GM06990 (cell line): ENCODE results near the gene COL27A1.

Source experiments
- DNase-seq: peaks from one replicate; pipeline ENCODE4 v3.0.0-alpha.2; 2011; ENCODE audit not compliant: insufficient read length; ENCODE audit errors: extremely low read depth
- H3K27me3 ChIP-seq: replicated peaks from 2 replicates; pipeline ENCODE4 v1.6.0; 2011; ENCODE audit warnings: low read length; ENCODE audit not compliant: control insufficient read depth, insufficient read depth
- H3K36me3 ChIP-seq: 2 replicates; pipeline ENCODE4 v1.5.1; 2011; ENCODE audit warnings: low read length; ENCODE audit not compliant: control insufficient read depth, insufficient read depth
- H3K4me3 ChIP-seq: replicated peaks from 2 replicates; pipeline ENCODE4 v1.5.1; 2011; ENCODE audit warnings: low read depth, mild to moderate bottlenecking, control low read depth, low read length
- TF ChIP-seq, protein P1 (sequence below): IDR thresholded peaks from 2 replicates; pipeline ENCODE4 v1.5.1; 2011; ENCODE audit warnings: low read length, control low read depth, mild to moderate bottlenecking, inconsistent platforms; ENCODE audit not compliant: insufficient read depth, poor library complexity, severe bottlenecking

COL27A1 gene

DNA sequence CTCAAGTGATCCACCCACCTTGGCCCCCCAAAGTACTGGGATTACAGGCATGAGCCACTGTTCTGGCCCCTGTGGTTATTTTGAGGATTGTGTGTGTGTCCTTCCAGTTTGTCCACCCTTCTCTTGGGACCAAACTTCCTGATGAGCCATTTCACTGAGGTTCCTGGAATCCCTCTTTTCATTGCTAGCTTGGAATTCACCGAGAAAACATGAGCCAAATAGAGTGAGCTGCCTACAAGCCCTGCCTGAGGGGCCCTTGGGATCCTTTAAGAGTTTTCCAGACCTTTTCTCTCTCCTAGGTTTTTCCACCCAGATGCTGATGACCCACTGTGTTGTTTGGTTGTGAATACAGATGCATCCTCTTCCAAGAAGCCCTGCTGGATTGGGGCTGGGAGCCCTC lies 43.0 kb upstream of the COL27A1 start:
- Histone ChIP-seq H3K4me3 (no peak overlapping the region), H3K27me3 (no peaks in the 10 kb centered on the region; the same call in none of the 2 replicates), H3K36me3 (no peaks in the 10 kb centered on the region)
- no peak for DNase-seq
- TF ChIP-seq, protein P1, sequence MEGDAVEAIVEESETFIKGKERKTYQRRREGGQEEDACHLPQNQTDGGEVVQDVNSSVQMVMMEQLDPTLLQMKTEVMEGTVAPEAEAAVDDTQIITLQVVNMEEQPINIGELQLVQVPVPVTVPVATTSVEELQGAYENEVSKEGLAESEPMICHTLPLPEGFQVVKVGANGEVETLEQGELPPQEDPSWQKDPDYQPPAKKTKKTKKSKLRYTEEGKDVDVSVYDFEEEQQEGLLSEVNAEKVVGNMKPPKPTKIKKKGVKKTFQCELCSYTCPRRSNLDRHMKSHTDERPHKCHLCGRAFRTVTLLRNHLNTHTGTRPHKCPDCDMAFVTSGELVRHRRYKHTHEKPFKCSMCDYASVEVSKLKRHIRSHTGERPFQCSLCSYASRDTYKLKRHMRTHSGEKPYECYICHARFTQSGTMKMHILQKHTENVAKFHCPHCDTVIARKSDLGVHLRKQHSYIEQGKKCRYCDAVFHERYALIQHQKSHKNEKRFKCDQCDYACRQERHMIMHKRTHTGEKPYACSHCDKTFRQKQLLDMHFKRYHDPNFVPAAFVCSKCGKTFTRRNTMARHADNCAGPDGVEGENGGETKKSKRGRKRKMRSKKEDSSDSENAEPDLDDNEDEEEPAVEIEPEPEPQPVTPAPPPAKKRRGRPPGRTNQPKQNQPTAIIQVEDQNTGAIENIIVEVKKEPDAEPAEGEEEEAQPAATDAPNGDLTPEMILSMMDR = no peak

DNA sequence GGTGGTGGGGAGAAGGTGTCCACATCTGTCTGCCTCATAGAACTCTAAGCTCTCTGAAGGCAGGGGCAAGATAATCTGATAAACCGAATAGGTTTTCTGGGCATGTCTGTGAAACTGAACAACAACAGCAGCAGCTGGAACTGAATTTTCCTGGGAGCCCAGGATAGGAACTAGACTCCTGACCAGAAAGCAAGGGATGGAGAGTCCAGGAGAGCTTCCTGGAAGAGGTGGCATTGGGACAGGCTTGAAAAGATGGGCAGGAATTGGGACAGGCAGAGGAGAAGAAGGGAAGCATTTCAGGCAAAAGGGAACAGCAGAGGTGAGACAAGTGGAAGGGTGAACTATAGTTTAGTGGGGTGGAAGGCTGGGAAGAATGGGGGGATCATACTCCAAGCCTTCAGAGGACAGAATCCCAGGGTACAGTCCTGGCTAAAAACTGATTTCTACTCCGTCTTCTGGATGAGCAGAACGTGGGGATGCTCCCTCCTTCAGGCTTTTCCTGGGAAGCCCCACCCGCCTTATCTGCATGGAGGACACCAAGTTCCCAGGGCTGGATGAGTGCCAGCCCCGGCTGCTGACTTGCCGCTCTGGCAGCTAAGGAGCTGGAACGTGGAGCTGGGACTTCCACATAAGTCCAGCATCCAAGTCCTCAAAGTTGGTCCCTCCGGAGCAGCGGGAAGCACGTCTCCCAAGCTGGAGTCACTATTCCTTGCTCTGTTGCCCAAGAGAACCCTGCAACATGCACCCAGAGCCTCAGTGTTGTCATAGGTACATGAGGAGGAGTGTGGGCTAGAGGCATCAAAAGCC lies 42.4 kb upstream of the COL27A1 start:
- no peak for DNase-seq
- Histone ChIP-seq H3K27me3 (no peaks in the 10 kb centered on the region; the same call in none of the 2 replicates), H3K36me3 (no peaks in the 10 kb centered on the region), H3K4me3 (no peak overlapping the region)
- TF ChIP-seq, protein P1 = no peak

DNA sequence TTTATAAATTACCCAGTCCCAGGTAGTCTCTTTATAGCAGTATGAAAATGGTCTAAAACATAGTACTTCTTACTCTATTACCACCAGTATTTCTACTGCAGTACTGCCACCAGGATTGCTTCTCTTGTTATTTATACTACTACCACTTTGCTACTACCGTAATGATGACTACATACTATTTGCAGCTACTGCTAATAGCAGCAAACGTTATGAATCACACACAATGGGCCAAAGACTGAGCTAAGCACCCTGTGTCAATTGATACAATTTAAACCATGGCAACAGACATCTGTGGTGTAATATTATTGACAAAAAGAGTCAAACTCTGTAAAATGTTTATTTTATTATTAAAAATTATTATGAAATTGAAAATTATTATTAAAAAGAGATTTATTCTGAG lies 41.0 kb upstream of the COL27A1 start:
- TF ChIP-seq, protein P1 = no peak
- no peaks in the 10 kb centered on the region; the same call in none of the 2 replicates for H3K27me3 ChIP-seq
- DNase-seq = no peak
- no peaks in the 10 kb centered on the region for H3K36me3 ChIP-seq
- no peak overlapping the region for H3K4me3 ChIP-seq

DNA sequence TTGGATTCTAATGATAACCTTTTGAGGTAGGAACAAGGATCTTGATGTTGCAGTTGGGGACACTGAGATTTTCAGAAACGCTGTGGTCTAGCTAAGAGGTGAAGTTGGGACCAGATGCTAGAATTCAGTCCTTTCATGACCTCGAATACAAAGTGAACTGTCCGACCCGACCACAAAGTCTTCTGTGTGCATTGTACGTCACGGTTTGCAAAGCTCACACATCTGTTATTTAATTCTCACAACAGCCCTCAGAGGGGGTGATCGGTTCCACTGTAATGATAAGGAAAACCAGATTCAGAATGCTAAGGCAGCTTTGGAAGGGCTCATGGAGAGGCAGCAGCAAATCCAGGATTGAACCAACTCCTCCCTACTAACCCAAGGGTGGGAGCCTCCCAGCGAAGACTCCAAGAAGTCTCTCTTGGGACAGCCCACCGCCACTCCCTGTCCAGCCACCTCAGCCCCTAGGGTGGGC lies 39.6 kb upstream of the COL27A1 start:
- DNase-seq = no peak
- no peaks in the 10 kb centered on the region for H3K36me3 ChIP-seq
- TF ChIP-seq, protein P1 = no peak
- H3K27me3 ChIP-seq = peaks cover 2% of the 10 kb centered on the region
- no peak overlapping the region for H3K4me3 ChIP-seq

DNA sequence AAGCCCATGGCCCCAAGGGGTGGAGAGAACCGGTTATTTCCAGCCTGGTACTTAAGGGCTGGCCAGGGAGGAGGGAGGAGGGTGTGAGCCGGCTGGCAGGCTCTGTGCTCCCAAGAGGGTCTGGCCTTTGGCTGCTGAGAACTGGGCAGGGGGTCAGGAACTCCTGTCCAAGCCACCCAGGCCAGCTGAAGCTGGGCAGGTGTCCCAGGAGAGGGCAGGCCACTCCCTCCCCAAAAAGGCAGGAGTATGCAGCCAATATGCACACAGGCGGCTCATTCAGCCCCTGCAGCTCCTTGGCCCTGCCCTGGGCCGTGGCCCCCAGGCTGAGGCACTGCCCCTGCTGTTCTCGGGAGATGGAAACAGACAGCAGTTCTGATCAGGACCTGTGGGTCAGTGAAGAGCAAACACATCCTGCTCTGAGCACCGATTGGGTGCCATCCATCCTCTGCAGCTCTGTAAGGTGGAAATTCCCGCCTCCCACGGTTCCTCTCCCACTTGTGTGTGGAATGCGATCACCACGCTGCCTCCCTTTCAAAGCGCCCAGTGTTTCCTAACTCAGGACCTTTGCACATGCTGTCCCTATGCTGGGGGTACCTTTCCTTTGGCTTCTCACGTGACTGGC lies 39.1 kb upstream of the COL27A1 start:
- no peak for DNase-seq
- Histone ChIP-seq H3K27me3 (peaks cover 2% of the 10 kb centered on the region), H3K36me3 (no peaks in the 10 kb centered on the region), H3K4me3 (no peak overlapping the region)
- TF ChIP-seq, protein P1 = no peak
